Astrocyte of the cerebellum (primary cell): ENCODE data around the gene MC4R.

Source experiments
- DNase-seq: peaks from one replicate; pipeline ENCODE4 v3.0.0-alpha.2; 2011; ENCODE audit warnings: low read depth
- H3K4me3 ChIP-seq: 2 replicates; pipeline ENCODE4 v1.5.1; 2011; ENCODE audit warnings: mild to moderate bottlenecking, low read depth, low read length, moderate library complexity
- CTCF ChIP-seq: IDR thresholded peaks from 2 replicates; pipeline ENCODE4 v1.5.1; 2012; ENCODE audit warnings: low read length, low read depth, moderate library complexity, mild to moderate bottlenecking; ENCODE audit errors: missing control alignments
- in situ Hi-C: cut with HindIII; loops from 2 replicates; pipeline ENCODE4 v1.10.0; 2017; ENCODE audit warnings: low sequenced_read_pairs

MC4R gene

GRCh38 chr18:60377778-60378469, 5.3 kb upstream of the MC4R start:
- in situ Hi-C loops = no loop called here
- H3K4me3 ChIP-seq = no peak overlapping the region
- no peak for DNase-seq
- TF ChIP-seq CTCF = no peak

GRCh38 chr18:60372132-60372531, 443 bp downstream of the MC4R start:
- TF ChIP-seq CTCF = no peak
- in situ Hi-C loops = no loop called here
- no peak overlapping the region for H3K4me3 ChIP-seq
- no peak for DNase-seq

- DNase-seq = no peak
- no peak for TF ChIP-seq CTCF
- in situ Hi-C loops = no loop called here
- no peak overlapping the region for H3K4me3 ChIP-seq
Observed at GRCh38 chr18:60358516-60358915, 14.1 kb downstream of the MC4R start.

GRCh38 chr18:60350941-60351340, 21.6 kb downstream of the MC4R start:
- no peak for TF ChIP-seq CTCF
- no peak for DNase-seq
- H3K4me3 ChIP-seq = no peak overlapping the region
- in situ Hi-C loops = no loop called here

- in situ Hi-C loops = no loop called here
- H3K4me3 ChIP-seq = no peak overlapping the region
- TF ChIP-seq CTCF = no peak
Observed at GRCh38 chr18:60350150-60350549, 22.4 kb downstream of the MC4R start.

GRCh38 chr18:60347526-60348045, 25.0 kb downstream of the MC4R start:
- DNase-seq = no peak
- in situ Hi-C loops = no loop called here
- TF ChIP-seq CTCF = no peak
- H3K4me3 ChIP-seq = no peak overlapping the region

More at GRCh38 chr18:60350150-60350549, 22.4 kb downstream of the MC4R start:
- DNase-seq = no peak
